Measurements from ENCODE around the gene VWA1.
"Not testable (repeated sequence)": the region's sequence is repeated elsewhere in the genome, so short reads cannot be mapped to it uniquely, and the experiment has no call there.

The VWA1 gene

DNA sequence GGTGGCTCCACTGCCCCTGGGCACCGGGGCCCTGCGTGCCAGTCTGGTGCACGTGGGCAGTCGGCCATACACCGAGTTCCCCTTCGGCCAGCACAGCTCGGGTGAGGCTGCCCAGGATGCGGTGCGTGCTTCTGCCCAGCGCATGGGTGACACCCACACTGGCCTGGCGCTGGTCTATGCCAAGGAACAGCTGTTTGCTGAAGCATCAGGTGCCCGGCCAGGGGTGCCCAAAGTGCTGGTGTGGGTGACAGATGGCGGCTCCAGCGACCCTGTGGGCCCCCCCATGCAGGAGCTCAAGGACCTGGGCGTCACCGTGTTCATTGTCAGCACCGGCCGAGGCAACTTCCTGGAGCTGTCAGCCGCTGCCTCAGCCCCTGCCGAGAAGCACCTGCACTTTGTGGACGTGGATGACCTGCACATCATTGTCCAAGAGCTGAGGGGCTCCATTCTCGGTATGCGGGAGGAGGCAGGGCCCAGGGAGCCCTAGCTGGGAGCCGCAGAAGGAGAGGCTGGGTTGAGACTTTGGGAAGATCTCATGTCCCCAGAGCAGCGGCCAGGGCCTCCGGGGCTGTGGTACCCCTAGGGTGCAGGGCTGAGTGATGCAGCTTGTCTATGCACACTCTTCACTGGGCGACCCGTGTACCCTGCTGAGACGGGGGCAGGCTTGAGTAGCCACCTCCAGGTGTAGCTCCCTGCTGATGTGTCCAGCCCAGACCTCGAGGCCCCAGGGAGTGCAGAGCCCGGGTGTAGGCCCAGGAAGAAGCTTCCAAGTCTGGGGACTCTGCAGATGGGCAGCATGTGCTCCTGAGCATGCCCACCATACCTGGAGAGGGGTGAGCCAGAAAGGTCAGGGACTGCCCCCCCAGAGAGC is 1.8 kb downstream of the VWA1 start:
- no peak for DNase-seq

DNA sequence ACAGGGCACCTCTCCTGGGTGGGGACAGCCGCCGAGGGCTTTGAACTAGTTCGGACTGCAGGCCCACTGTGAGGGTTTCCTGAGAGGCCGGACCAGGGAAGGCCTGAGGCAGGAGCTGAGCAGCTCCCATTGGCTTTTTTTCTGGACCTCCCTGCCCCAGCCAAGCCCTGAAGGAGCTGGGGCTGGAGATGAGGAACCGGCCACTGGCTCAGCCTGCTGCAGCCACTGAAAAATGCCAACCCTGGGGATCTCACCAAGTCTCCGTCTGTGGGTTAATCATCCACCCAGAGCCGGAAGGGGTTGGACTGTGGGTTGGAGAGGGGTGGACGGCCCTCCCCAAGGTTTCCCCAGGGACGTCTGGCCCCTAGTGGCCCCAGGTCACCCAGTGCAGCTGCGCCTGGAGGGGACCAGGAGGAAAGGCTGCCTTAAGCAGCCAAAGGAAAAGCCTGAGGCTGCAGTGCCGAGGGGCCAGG is 2.5 kb downstream of the VWA1 start:
- no peak for DNase-seq

DNA sequence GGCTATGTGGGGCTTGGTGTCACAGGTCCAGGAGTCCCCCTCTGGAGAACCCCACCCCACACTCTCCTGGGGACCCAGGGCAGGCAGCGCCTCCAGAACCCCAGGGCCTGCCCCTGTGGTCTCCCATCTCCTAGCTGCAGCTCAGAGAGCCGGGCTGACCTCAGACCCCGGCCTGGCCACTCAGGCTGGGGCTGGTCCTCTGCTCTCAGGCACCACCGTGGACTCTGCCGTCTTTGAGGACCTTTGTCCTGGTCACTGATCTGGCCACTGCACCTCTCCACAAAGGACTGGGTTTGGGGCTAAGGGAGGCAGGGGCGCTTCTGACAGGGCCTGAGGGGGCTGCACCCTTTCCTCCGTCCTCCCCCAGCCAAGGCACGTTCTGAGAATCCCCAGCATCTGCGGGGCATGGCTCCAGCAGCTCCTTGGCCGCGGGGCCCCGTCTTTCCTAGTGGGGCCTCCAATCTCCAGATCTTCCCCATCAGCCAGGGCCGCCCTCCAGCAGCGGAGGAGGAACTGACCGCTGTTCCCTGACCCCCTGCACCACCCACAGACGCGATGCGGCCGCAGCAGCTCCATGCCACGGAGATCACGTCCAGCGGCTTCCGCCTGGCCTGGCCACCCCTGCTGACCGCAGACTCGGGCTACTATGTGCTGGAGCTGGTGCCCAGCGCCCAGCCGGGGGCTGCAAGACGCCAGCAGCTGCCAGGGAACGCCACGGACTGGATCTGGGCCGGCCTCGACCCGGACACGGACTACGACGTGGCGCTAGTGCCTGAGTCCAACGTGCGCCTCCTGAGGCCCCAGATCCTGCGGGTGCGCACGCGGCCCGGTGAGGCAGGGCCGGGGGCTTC is 3.3 kb downstream of the VWA1 start:
- no peak for DNase-seq

DNA sequence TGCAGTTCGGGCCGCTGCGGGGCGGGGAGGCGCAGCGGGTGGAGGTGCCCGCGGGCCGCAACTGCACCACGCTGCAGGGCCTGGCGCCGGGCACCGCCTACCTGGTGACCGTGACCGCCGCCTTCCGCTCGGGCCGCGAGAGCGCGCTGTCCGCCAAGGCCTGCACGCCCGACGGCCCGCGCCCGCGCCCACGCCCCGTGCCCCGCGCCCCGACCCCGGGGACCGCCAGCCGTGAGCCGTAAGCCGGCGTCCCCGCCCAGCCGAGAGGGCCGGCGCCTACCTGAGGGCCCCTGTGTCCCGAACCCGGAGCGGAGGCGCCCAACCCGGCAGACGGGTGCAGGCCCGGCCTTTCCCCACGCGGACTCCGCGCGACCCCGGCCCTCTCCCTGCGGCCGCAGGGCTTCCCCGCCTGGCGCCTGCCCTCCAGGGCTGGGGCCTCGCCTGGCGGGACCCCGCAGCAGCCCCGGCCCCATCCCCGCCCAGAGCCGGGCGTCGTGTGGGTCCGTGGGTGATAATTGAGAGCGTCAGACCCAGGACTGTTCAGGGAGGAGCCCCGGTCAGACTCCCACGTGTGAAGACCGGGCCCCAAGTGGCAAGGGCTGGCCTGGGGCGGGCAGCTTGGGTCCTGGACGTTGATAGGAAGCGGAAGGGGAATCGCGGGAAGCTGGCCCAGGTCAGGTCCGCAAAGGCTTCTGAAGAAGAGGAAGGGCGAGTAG is 4.2 kb downstream of the VWA1 start:
- no peak for DNase-seq

DNA sequence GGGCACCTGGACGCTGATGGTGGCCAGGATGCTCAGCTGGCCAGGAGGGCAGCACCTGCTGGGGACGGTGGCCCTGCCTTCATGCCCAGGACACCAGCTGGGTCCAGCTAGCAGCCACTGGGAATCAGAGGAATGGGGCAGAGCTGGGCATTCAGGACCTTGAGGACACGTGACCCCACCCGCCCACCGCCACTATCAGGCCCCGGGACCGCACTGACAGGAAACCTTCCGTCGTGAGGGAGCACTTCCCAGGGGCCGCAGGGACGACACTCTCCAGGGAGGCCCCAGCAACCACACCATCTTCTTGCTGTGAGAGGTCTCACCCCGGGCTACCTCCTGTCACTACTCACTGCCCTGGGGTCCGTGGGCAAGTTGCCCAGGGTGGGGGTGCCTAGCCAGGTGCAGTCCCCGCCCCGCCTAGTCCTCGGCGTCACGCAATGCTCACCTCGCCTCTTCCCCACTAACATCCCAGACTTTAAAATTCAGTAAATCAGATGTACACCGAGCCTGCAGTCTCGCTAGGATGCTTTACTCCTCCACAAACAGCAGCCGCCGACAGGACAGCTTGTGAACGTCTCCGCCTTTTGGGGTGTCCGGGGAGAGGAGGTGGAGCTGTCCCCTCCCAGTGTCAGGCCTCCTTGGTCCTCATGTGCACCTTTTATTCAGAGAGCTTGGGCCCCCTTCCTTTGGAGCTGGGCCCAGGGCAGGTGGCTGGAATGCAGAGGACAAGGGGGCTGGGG is 4.9 kb downstream of the VWA1 start:
- DNase-seq: no peak

DNA sequence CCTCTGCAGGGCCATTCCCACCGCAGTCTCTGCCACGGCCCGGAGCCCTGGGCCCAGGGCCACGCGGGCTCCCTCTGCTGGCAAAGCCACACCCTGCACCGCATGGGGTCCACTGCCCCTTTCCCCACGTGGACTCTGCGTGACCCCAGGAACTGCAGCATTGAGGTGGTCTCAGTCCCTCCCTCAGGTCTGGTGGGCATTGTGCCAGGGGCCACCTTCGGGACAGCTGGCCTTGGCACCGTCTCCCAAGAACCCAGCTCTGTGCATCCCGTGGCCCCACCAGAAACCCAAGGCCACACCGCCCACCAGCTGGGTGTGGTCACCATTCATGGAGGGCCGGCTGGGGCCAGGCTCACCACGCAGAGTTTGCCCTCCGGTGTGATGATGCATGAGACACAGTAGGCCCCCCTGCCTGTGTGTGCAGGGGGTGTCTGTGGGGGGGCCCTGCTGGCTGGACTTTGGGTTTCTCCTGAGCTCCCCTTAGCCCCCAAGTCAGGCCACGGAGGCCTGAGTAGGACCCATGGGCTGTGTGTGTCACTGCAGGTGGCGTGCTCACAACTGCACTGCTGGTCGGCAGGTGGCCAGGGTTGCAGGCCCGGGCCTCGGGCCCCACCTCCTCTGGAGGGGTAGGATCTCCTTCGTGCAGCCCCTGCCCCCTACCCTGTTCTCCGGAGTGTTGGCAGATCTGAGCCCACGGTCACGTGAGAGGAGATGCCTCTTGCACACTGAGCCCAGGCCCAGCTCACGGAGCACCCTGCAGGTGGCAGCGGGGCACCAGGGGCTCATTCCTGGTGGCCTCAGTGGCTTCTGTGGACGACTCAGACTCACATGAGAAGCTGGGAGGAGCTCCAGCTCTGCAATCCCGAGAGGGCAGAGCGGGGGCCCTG is 5.8 kb downstream of the VWA1 start:
- DNase-seq: peak; percentile 13 to 30

DNA sequence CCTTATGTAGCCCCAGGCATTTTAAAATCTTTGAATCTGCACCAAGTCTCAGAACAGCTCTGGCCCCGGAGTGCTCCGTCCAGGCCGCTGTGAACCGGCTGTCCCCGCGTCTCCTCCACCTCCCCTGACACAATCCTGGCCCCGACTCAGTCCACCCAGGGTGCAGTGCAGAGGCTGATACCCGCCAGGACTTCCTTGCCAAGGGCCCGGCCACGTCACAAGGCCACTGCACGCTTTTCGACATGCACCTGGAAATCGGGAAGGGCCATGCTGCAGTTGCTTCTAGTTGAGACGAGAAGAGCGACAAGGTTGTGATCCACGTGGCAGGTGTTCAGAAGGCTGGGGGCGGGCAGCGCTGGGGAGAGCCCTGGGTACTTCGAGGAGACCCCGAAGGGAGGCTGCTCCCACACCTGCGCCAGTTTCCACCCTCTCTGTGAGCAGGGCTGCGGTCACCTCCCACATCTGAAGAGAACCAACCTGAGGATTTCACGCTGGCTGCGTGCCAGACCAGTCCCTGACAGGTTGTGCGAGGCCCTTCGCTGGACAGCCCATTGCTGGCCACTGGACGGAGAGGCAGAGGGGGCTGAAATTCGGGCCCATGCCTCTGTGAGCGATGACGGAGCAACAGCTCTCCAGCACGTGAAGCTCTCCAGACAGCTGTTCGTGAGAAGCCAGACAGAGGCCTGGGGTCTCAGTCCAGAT is 6.7 kb downstream of the VWA1 start:
- no peak for DNase-seq

DNA sequence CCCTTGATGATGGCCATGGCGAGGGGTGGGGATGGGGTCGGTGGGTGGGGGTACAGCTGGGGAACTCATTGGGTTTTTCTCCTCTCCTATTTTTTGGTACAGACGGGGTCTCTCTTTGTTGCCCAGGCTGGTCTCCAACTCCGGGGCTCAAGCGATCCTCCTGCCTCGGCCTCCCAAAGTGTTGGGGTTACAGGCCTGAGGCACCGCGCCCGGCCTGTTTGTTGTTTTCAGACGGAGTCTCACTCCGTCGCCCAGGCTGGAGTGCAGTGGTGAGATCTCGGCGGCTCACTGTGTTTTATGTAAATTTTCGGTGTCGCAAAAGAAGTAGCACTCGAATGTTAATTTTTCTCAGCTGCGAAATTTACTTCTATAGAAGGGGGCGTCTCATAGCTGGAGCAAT is 11.1 kb downstream of the VWA1 start:
- not testable (repeated sequence) for DNase-seq

DNA sequence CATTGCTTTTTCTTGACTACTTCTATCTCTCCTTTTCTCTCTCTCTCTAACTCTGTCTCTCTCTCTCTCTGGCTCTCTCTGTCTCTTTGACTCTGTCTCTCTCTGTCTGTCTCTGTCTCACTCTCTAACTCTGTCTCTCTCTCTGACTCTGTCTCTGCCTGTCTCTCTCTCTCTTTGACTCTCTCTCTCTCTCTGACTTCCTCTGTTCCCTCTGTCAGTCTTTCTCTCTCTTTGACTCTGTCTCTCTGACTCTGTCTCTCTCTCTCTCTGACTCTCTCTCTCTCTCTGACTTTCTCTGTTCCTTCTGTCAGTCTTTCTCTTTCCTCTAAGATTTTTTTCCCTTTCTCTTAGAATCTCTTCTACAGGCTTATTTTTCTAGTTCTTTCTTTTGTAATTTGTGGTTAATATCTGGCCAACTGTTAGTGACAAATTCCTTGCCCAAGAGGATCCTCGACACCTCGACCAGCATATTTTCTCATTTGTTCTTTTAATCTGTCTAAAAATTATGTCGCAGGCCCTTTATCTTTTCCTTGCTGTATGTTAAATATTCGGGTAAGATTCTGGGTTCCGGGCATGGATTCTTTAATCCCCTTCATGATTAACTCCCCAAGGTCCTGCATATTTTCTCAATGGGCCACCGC is 13.7 kb downstream of the VWA1 start, which contains the start of gene ATAD3C:
TSS of gene ATAD3C (plus strand) at position 591 of the 641 bp plus-strand sequence. CDS start 995 bp downstream, outside the sequence.
- DNase-seq: no peak

DNA sequence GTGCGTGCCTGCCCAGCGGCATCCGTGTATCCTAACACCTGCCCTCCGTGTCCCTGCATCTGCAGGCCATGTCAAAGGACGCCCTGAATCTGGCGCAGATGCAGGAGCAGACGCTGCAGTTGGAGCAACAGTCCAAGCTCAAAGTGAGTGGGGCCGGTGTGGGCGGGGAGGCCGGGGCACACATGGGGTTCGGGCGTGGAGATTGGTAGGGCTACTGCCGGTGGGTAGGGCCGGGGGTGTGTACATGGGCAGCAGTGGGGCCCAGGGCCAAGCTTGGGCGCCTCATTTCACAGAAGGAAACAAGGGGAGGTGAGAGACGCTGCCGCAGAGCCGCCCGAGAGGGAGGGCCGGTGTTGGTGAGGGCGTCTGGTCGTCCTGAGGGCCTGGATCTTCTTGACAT is 15.1 kb downstream of the VWA1 start:
- not testable (repeated sequence) for DNase-seq

DNA sequence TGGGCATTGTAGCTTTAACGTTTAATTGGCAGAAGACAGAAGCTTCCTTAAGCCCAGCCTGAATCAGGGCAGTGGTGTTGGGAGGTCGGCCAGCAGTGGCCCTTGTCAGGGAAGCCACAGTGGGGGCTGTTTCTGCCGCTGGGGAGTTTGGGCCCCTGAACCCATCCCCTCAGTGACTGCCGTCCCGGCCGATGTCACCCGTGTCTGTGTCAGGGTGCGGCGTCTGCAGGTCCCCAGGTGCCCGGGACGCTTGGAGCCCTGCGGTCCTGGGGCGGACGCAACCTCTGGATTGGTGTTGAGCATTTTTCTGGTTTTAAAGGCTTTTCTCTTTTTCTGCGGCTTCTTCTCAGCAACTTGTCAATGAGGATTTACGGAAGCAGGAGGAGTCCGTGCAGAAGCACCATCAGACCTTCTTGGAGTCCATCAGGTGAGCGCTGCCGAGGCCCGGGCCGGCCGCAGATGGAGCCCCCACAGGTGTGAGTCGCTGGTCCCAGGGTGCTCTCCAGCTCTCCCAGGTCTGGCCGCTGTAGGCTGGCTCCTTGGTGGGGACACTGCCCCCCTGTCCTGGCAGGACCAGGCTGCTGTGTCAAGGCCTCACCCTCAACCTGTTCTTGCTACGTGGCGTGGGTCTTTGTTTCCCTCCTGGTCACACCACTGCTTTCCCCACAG is 16.3 kb downstream of the VWA1 start:
- no peak for DNase-seq

DNA sequence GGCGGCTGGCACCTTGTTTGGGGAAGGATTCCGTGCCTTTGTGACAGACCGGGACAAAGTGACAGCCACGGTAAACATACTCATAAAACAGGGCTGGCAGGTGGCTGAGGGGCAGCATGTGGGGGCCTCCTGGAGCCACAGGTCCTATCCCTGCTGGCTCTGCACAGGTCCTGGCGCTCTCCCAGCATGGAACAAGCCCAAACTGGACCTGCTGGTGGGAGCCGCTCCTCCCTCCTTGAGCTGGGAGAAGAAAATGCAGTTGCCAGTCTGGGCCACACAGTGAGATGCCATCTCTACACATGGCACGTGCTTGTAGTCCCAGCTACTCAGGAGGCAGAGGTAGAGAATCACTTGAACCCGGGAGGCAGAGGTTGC is 16.9 kb downstream of the VWA1 start:
- DNase-seq: not testable (repeated sequence)

DNA sequence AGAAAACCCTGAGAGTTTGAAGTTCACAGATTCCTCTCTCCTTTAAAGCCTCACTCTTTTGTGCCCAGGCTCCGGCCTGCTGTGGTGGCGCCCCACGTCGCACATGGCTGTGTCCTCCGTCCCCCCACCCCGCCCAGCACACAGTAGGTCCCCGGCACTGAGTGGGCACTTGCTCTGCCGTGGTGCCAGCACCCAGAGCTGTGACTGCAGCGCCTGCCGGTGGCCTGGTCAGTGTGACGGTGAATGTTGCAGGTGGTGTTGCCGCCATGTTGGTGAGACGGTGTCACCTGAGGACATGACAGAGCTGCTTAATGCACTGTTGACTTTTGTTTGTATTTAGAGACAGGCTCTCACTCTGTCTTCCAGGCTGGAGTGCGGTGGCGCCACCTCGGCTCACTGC is 17.4 kb downstream of the VWA1 start:
- DNase-seq: no peak

DNA sequence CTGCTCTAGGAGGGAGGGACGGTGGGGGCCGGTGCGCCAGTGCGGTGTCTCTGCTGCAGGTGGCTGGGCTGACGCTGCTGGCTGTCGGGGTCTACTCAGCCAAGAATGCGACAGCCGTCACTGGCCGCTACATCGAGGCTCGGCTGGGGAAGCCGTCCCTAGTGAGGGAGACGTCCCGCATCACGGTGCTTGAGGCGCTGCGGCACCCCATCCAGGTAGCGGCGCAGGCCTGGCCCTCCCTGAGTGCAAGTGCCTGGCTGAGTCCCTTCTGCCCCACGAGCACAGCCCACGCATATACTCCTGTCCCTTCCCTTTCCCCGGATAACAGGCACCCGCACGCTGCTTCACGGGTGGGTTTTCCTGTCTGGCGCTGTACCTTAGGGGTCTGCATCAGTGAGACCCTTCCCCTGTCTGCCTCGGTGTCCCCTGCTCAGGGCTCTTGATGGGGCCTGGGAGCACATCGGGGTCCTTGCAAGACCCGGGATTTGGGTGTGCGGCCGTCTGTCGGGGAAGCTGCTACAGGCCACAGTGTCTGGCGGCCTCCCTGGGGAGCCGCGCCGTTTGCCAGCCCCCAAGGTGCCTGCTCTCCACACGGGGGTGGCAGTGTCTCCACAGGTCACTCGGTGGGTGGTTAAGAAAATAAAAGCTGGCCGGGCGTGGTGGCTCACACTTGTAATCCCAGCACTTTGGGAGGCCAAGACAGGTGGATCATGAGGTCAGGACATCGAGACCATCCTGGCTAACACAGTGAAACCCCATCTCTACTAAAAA is 19.0 kb downstream of the VWA1 start:
- DNase-seq: not testable (repeated sequence)

DNA sequence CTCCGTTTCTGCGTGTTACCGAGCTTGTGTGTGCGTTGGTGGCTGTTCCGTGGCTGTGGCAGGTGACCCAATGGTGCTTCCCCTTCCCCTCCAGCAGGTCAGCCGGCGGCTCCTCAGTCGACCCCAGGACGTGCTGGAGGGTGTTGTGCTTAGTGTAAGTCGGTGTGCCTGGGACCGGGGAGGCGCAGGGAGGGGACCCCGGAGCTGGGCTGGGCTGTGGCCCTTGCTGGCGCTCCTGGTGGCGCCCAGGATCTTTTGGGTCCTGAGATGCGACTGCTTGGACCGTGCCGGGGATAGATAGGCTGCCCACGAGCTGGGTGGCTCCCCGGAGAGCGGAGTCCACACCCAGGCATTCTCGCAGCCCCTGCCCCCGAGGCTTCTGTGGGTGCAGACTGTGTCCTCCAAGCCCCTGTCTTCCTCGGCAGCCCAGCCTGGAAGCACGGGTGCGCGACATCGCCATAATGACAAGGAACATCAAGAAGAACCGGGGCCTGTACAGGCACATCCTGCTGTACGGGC is 19.9 kb downstream of the VWA1 start:
- DNase-seq: no peak

DNA sequence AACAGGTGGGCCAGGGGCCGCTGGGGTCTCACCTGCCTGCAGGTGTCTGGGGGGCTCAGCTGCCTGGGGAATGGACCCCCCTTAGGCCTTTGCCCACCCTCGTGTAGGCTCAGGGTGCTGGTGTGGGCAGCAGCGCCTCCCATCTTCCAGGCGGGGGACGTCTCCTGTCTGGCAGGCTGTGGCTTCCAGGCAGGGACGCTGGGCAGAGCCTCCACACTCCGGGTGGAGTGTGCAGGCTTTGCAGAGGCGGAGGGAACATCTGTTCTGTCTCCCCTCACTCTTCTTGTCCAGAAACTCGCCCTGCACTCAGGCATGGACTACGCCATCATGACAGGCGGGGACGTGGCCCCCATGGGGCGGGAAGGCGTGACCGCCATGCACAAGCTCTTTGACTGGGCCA is 20.4 kb downstream of the VWA1 start:
- not testable (repeated sequence) for DNase-seq

DNA sequence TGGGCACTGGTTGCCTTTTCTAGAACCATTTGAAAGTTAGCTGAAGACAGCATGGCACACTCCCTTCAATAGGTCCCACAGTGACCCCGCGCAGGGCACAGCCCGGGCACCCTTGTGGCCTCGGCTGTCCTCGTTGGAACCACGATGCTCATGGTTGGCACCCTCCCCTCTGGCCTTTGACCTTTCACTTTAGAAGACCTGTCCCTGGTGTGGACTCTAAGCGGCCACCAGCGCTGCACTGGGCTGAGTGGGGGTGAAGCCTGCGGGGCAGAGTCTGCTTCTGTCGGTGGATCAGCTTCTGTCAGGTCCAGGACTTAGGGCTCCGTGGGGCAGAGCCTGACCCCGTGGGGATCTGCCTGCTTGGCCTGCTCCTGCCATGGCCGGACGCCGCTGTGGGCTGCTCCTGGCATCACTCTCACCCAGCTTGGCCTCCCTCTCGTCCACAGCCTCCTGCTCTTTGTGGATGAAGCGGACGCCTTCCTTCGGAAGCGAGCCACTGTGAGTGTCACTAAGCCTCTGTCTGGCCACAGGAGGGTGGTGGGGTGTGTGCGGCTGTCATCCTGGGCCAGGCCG is 21.3 kb downstream of the VWA1 start:
- not testable (repeated sequence) for DNase-seq

DNA sequence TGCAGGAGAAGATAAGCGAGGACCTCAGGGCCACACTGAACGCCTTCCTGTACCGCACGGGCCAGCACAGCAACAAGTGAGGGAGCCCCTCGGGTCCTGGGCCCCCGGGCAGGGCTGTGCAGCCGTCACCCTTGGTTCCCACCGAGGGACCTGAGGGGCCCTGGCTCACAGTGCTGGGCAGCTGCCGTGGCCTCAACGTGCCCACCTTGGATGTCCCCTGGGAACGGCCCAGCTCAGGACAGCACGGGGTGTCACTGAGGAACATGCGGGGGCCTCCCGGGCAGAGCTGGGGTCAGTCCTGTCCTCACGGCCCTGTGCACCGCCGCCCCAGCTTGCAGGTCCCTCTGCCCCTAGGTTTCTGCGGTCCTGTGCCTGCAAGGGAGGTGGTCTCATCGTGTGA is 23.7 kb downstream of the VWA1 start:
- DNase-seq: not testable (repeated sequence)

Measured in Kasumi-1 (cell line).